SK-N-SH treated with all-trans-retinoic acid at 6 μM for 48 hours (cell line): Measurements from ENCODE around the gene ABHD5.
"Not testable (repeated sequence)": the region's sequence is repeated elsewhere in the genome, so short reads cannot be mapped to it uniquely, and the experiment has no call there.

Experiments
- ATAC-seq: fragments of 200-7000 bp; cut with Tn5 transposase; 3 replicates; pipeline ENCODE4 v1.9.1; 2020; ENCODE audit warnings: mild to moderate bottlenecking, moderate library complexity
- ARNTL ChIP-seq: fragments of 450-650 bp; formaldehyde crosslinking; IDR thresholded peaks from 2 replicates; pipeline ENCODE4 v1.5.0; 2020; ENCODE audit warnings: low read depth, mild to moderate bottlenecking, moderate library complexity, borderline replicate concordance
- BACH2 ChIP-seq: fragments of 250-450 bp; sonication (Bioruptor Pico); IDR thresholded peaks from 2 replicates; pipeline ENCODE4 v1.9.0; 2021; ENCODE audit warnings: mild to moderate bottlenecking, borderline replicate concordance
- CREB5 ChIP-seq: fragments of 250-450 bp; sonication (Bioruptor Pico); IDR thresholded peaks from 2 replicates; pipeline ENCODE4 v1.5.1; 2020; ENCODE audit warnings: low read depth, mild to moderate bottlenecking, moderate library complexity
- CSDC2 ChIP-seq: fragments of 250-450 bp; sonication (Bioruptor Pico); IDR thresholded peaks from 2 replicates; pipeline ENCODE4 v1.5.0; 2020; ENCODE audit warnings: mild to moderate bottlenecking, moderate library complexity
- ESRRG ChIP-seq: fragments of 250-450 bp; sonication (Bioruptor Pico); IDR thresholded peaks from 2 replicates; pipeline ENCODE4 v1.6.1; 2021; ENCODE audit warnings: mild to moderate bottlenecking
- GLIS3 ChIP-seq: fragments of 250-450 bp; sonication (Bioruptor Pico); IDR thresholded peaks from 2 replicates; pipeline ENCODE4 v1.5.0; 2020; ENCODE audit warnings: mild to moderate bottlenecking, moderate library complexity
- ISL1 ChIP-seq: fragments of 250-450 bp; sonication (Bioruptor Pico); IDR thresholded peaks from 2 replicates; pipeline ENCODE4 v2.1.2; 2022; ENCODE audit warnings: mild to moderate bottlenecking, moderate library complexity
- OSR1 ChIP-seq: fragments of 250-450 bp; sonication (Bioruptor Pico); IDR thresholded peaks from 2 replicates; pipeline ENCODE4 v1.8.0; 2022; ENCODE audit warnings: moderate library complexity, mild to moderate bottlenecking, inconsistent platforms
- PATZ1 ChIP-seq: fragments of 250-450 bp; sonication (Bioruptor Pico); IDR thresholded peaks from 2 replicates; pipeline ENCODE4 v1.8.0; 2020; ENCODE audit warnings: mild to moderate bottlenecking, moderate library complexity, borderline replicate concordance
- POU6F1 ChIP-seq: fragments of 250-450 bp; sonication (Bioruptor Pico); IDR thresholded peaks from 2 replicates; pipeline ENCODE4 v1.8.0; 2021; ENCODE audit warnings: low read depth, mild to moderate bottlenecking, moderate library complexity, borderline replicate concordance
- PPARA ChIP-seq: fragments of 250-450 bp; sonication (Bioruptor Pico); IDR thresholded peaks from 2 replicates; pipeline ENCODE4 v1.5.0; 2020; ENCODE audit warnings: mild to moderate bottlenecking, borderline replicate concordance
- RARB ChIP-seq: fragments of 250-450 bp; sonication (Bioruptor Pico); IDR thresholded peaks from 2 replicates; pipeline ENCODE4 v1.8.0; 2021; ENCODE audit warnings: mild to moderate bottlenecking, moderate library complexity
- SNAI2 ChIP-seq: fragments of 250-450 bp; sonication (Bioruptor Pico); IDR thresholded peaks from 2 replicates; pipeline ENCODE4 v1.5.0; 2020; ENCODE audit warnings: mild to moderate bottlenecking, moderate library complexity
- TCF4 ChIP-seq: fragments of 250-450 bp; sonication (Bioruptor Pico); IDR thresholded peaks from 2 replicates; pipeline ENCODE4 v1.8.0; 2021; ENCODE audit warnings: mild to moderate bottlenecking, moderate library complexity, borderline replicate concordance
- TSHZ2 ChIP-seq: fragments of 250-450 bp; sonication (Bioruptor Pico); IDR thresholded peaks from 2 replicates; pipeline ENCODE4 v1.5.0; 2020; ENCODE audit warnings: mild to moderate bottlenecking, moderate library complexity
- ZC3H10 ChIP-seq: fragments of 250-450 bp; sonication (Bioruptor Pico); IDR thresholded peaks from 2 replicates; pipeline ENCODE4 v1.5.1; 2021; ENCODE audit warnings: mild to moderate bottlenecking, moderate library complexity
- ZFP3 ChIP-seq: fragments of 250-450 bp; sonication (Bioruptor Pico); IDR thresholded peaks from 2 replicates; pipeline ENCODE4 v1.5.0; 2020; ENCODE audit warnings: mild to moderate bottlenecking, moderate library complexity
- ZFP30 ChIP-seq: fragments of 450-650 bp; formaldehyde crosslinking; IDR thresholded peaks from 2 replicates; pipeline ENCODE4 v1.5.0; 2022; ENCODE audit warnings: mild to moderate bottlenecking, moderate library complexity
- ZNF565 ChIP-seq: fragments of 450-650 bp; formaldehyde crosslinking; conservative IDR thresholded peaks from 2 replicates; pipeline ENCODE4 v1.5.0; 2020; ENCODE audit warnings: low read depth, mild to moderate bottlenecking, moderate library complexity
- ZNF70 ChIP-seq: fragments of 450-650 bp; formaldehyde crosslinking; IDR thresholded peaks from 2 replicates; pipeline ENCODE4 v1.5.0; 2020; ENCODE audit warnings: mild to moderate bottlenecking, moderate library complexity
- ZNF8 ChIP-seq: fragments of 450-650 bp; formaldehyde crosslinking; IDR thresholded peaks from 2 replicates; pipeline ENCODE4 v1.5.0; 2020; ENCODE audit warnings: mild to moderate bottlenecking, moderate library complexity

The ABHD5 gene

GRCh38 chr3:43675593-43675992 lies 15.1 kb upstream of the ABHD5 start (continued):
- TF ChIP-seq RARB (CRISPR knock-in tag) (no peak), ISL1 (CRISPR knock-in tag) (no peak), GLIS3 (CRISPR knock-in tag) (no peak)

- ATAC-seq: no peak
- TF ChIP-seq GLIS3 (CRISPR knock-in tag) (no peak), SNAI2 (no peak), OSR1 (CRISPR knock-in tag) (no peak), ZFP3 (CRISPR knock-in tag) (no peak)
These were observed 14.3 kb upstream of the ABHD5 start for GRCh38 chr3:43676441-43676840.

- ATAC-seq: not testable (repeated sequence)
These were observed 12.4 kb upstream of the ABHD5 start for GRCh38 chr3:43678375-43678774.

- ATAC-seq: not testable (repeated sequence)
These were observed 11.8 kb upstream of the ABHD5 start for GRCh38 chr3:43678887-43679449.

- not testable (repeated sequence) for ATAC-seq
These were observed 9.9 kb upstream of the ABHD5 start for GRCh38 chr3:43680857-43681256.

- TF ChIP-seq PPARA (CRISPR knock-in tag) (no peak), BACH2 (no peak), POU6F1 (no peak), ZNF70 (CRISPR knock-in tag) (no peak), TCF4 (CRISPR knock-in tag) (no peak), CREB5 (CRISPR knock-in tag) (no peak), PATZ1 (CRISPR knock-in tag) (no peak), ISL1 (CRISPR knock-in tag) (no peak), ZNF565 (CRISPR knock-in tag) (no peak), CSDC2 (CRISPR knock-in tag) (no peak), ZNF8 (CRISPR knock-in tag) (no peak), ZFP3 (CRISPR knock-in tag) (no peak), ESRRG (CRISPR knock-in tag) (no peak), ZFP30 (CRISPR knock-in tag) (no peak), ARNTL (CRISPR knock-in tag) (no peak), TSHZ2 (CRISPR knock-in tag) (no peak), ZC3H10 (CRISPR knock-in tag) (no peak), SNAI2 (no peak)
- no peak for ATAC-seq
These were observed 5.8 kb upstream of the ABHD5 start for GRCh38 chr3:43684944-43685343.
